K562 (cell line): Measurements from ENCODE around the gene KCNJ5. TPM values are rescaled to one million over a fixed set of nuclear protein-coding genes. Genes with fewer than 3 reads are reported as not detected.

Experiments
- ATAC-seq: fragments of 200-7000 bp; cut with Tn5 transposase; 3 replicates; pipeline ENCODE4 v1.9.1; 2020; ENCODE audit warnings: moderate library complexity
- BruUV-seq: library from RNA; stranded (reverse); fragments of 400-500 nt; replicated peaks from 2 replicates; lab custom pipeline; 2021; lab: Mats Ljungman, UMichigan
- CTCF ChIA-PET: fragments of 300-600 bp; formaldehyde crosslinking; extraction: SDS; loops from one replicate; lab custom pipeline; 2021; ENCODE audit warnings: low intra/inter-chr PET ratio; lab: Yijun Ruan, JAX
- POLR2A ChIA-PET: fragments of 300-600, 350-650 bp; sonication (Branson Sonifier 250); formaldehyde crosslinking; extraction: SDS; loops from one replicate; lab custom pipeline; 2021; ENCODE audit warnings: antibody characterized with exemption, inconsistent platforms; lab: Yijun Ruan, JAX
- DNase-seq, 4 experiments: peaks; one replicate each; pipeline versions ENCODE4 v3.0.0 to v3.0.0-alpha.2; 2011 to 2018; ENCODE audit warnings: low spot score in 3 of 4, mixed read lengths in 3 of 4; ENCODE audit errors: extremely low read depth in 1 of 4
- FAIRE-seq: peaks from 2 replicates; lab custom pipeline; 2011; peaks lifted over from hg19 to GRCh38; lab: Jason Lieb, UNC
- H2AFZ ChIP-seq: 2 replicates; pipeline ENCODE4 v1.6.0; 2011; ENCODE audit warnings: low read depth, low read length, control low read depth, inconsistent platforms
- H3K27ac ChIP-seq: fragments of 200-600 bp; 3 replicates; pipeline ENCODE4 v1.8.0; 2011; ENCODE audit warnings: low read depth, mild to moderate bottlenecking, control low read depth, inconsistent platforms, low read length, moderate library complexity, mixed read lengths; ENCODE audit errors: extremely low read depth
- H3K27me3 ChIP-seq, 2 experiments: fragments of 300-600 bp in 1 of 2; 2 replicates in 1 of 2; 3 replicates in 1 of 2; pipeline versions ENCODE4 v1.6.0 to v1.8.0; 2011; ENCODE audit warnings: inconsistent platforms in 2 of 2, low read length in 2 of 2, mild to moderate bottlenecking in 1 of 2, mixed read lengths in 1 of 2, moderate library complexity in 1 of 2; ENCODE audit not compliant: control insufficient read depth in 2 of 2, insufficient read depth in 2 of 2
- H3K36me3 ChIP-seq: fragments of 300-600 bp; 3 replicates; pipeline ENCODE4 v1.8.0; 2011; ENCODE audit warnings: mild to moderate bottlenecking, low read length, inconsistent platforms; ENCODE audit not compliant: control insufficient read depth, insufficient read depth
- H3K4me1 ChIP-seq, 2 experiments: fragments of 200-600 bp in 1 of 2; replicated peaks in 1 of 2; 2 replicates in 1 of 2; 3 replicates in 1 of 2; pipeline versions ENCODE4 v1.5.1 to v1.8.0; 2011; ENCODE audit warnings: inconsistent platforms in 2 of 2, low read length in 2 of 2, mild to moderate bottlenecking in 1 of 2, mixed read lengths in 1 of 2, moderate library complexity in 1 of 2; ENCODE audit not compliant: control insufficient read depth in 2 of 2, insufficient read depth in 2 of 2
- H3K4me2 ChIP-seq: 2 replicates; pipeline ENCODE4 v1.6.1; 2011; ENCODE audit warnings: low read length, control low read depth, inconsistent platforms, mixed read lengths; ENCODE audit not compliant: insufficient read depth
- H3K4me3 ChIP-seq: fragments of 200-600 bp; sonication (generic), shearing (Covaris generic); 2 replicates; pipeline ENCODE4 v1.5.1; 2016; ENCODE audit warnings: control low read depth, inconsistent platforms
- H3K79me2 ChIP-seq: fragments of 200-600 bp; 3 replicates; pipeline ENCODE4 v1.8.0; 2011; ENCODE audit warnings: low read length, inconsistent platforms; ENCODE audit not compliant: control insufficient read depth, insufficient read depth
- H3K9ac ChIP-seq, 2 experiments: 2 replicates each; pipeline versions ENCODE4 v1.6.0 to v1.6.1; 2011; ENCODE audit warnings: low read depth in 2 of 2, low read length in 2 of 2, control low read depth in 1 of 2, inconsistent platforms in 1 of 2, mild to moderate bottlenecking in 1 of 2, mixed read lengths in 1 of 2; ENCODE audit not compliant: insufficient read depth in 1 of 2
- H3K9me1 ChIP-seq: one replicate; pipeline ENCODE4 v1.6.0; 2011; ENCODE audit warnings: inconsistent platforms, mild to moderate bottlenecking, low read length, moderate library complexity; ENCODE audit not compliant: control insufficient read depth, insufficient read depth
- H3K9me3 ChIP-seq: replicated peaks from 2 replicates; pipeline ENCODE4 v1.5.1; 2011; ENCODE audit warnings: low read depth, low read length, inconsistent platforms; ENCODE audit not compliant: control insufficient read depth, insufficient read depth
- H4K20me1 ChIP-seq: replicated peaks from 2 replicates; pipeline ENCODE4 v1.6.1; 2011; ENCODE audit warnings: low read length, inconsistent platforms, mixed read lengths; ENCODE audit not compliant: control insufficient read depth, insufficient read depth
- CLOCK ChIP-seq: fragments of 250-450 bp; sonication (Bioruptor Pico); IDR thresholded peaks from 2 replicates; pipeline ENCODE4 v1.4.0; 2020; ENCODE audit warnings: mild to moderate bottlenecking, moderate library complexity, borderline replicate concordance
- WGBS: fragments of 100-300 bp; shearing (Covaris generic); methylation state at CpG from one replicate; pipeline ENCODE4 v1.1.6; 2016; ENCODE audit warnings: low coverage, mixed read lengths; ENCODE audit not compliant: insufficient coverage; ENCODE audit errors: missing lambda C conversion rate; 5-methylcytosine and 5-hydroxymethylcytosine counted together
- in situ Hi-C: fragments of 300-500 bp; cut with MboI; formaldehyde crosslinking; loops from 4 replicates; pipeline ENCODE4 v1.15.0; 2018; ENCODE audit warnings: inconsistent platforms, mixed read lengths
- intact Hi-C: fragments of 100-400 bp; cut with micrococcal nuclease; formaldehyde crosslinking; loops from 2 replicates; pipeline ENCODE4 v1.14.2; 2022
- polyA plus RNA-seq, 8 experiments: library from polyadenylated mRNA; depleted of rRNA in 4 of 8; stranded (reverse) in 5 of 8; unstranded in 3 of 8; fragments of >200 nt; fragmentation: Nextera tagmentation in 2 of 8; fragmentation: Illumina TruSeq in 1 of 8; extraction: Ambion mirVana in 2 of 8; extraction: Trizol in 1 of 8; gene quantifications; 2 replicates each; pipeline versions ENCODE4 v1.2.1 to v1.2.3, GENCODE V29; 2011 to 2014; ENCODE audit warnings: inconsistent platforms in 1 of 8, missing spikeins in 1 of 8
- total RNA-seq, 7 experiments: library from RNA; depleted of rRNA in 6 of 7; stranded (reverse); fragments of >200 nt in 6 of 7; fragmentation: Illumina TruSeq in 2 of 7; extraction: Trizol in 2 of 7; gene quantifications; 2 replicates each; pipeline versions ENCODE4 v1.2.1 to v1.2.3, GENCODE V29; 2011 to 2021; ENCODE audit warnings: low replicate concordance in 1 of 7
- TF ChIP-seq, protein P1 (sequence below): sonication (generic); formaldehyde crosslinking; IDR thresholded peaks from 2 replicates; pipeline ENCODE4 v1.8.0; 2022; ENCODE audit warnings: mild to moderate bottlenecking, missing genetic modification reagents, borderline replicate concordance

KCNJ5 gene
- total and polyA plus RNA-seq, 9 of the 15 experiments (the other 6 are each of a cell fraction or from before 2014, with no cell fraction given), result 0.04 TPM; not detected in 8

DNA sequence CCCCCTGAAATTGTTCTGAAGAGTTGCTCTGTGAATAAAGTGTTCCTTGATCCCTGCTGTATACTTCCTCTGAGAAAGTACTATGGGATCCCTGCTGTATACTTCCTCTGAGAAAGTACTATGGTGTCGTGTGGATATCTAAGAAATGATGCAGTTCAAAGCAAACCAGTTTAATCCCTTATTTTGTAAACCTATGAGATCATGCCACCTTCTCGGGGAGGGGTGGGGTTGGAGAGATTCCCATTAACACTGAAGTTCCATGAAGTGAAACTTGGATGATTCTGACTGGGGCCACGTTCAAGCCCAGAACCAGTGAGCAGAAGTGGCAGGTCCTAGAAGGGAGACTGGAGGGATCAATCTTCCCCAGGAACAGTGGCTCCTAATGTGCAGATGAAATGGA lies 64.5 kb downstream of the KCNJ5 start:
- in situ Hi-C loops, result loop anchor here (5.0 kb wide), 1 partner anchor 78 kb away; no protein-coding TSS in a partner anchor

More for the DNA sequence above, 64.5 kb downstream of the KCNJ5 start:
- WGBS, result 0% methylated on average over 3 of the region's 3 CpGs
- Histone ChIP-seq H3K9ac (no peak overlapping the region), H3K9me3 (no peaks in the 10 kb centered on the region), H2AFZ (no peak overlapping the region), H3K79me2 (no peaks in the 10 kb centered on the region), H3K4me3 (no peak overlapping the region), H3K27me3 (peaks cover 0 to 4% of the 10 kb centered on the region in 2 experiments; a peak in 2 of 5 replicates), H3K27ac (no peak overlapping the region), H4K20me1 (no peaks in the 10 kb centered on the region), H3K9me1 (no peaks in the 10 kb centered on the region), H3K36me3 (no peaks in the 10 kb centered on the region), H3K4me2 (no peak overlapping the region), H3K4me1 (no peaks in the 10 kb centered on the region)
- FAIRE-seq, result no peak
- DNase-seq, result no peak
- CTCF ChIA-PET, result interaction anchor here (0.6 to 2.6 kb wide), 2 partner anchors 71 to 565 kb away, joined by 4 to 23 read pairs; no protein-coding TSS in a partner anchor
- intact Hi-C loops, result loop anchor here (1.0 to 10.0 kb wide), 4 partner anchors 71 to 921 kb away; no protein-coding TSS in a partner anchor
- TF ChIP-seq CLOCK (CRISPR knock-in tag), result no peak
- TF ChIP-seq, protein P1, sequence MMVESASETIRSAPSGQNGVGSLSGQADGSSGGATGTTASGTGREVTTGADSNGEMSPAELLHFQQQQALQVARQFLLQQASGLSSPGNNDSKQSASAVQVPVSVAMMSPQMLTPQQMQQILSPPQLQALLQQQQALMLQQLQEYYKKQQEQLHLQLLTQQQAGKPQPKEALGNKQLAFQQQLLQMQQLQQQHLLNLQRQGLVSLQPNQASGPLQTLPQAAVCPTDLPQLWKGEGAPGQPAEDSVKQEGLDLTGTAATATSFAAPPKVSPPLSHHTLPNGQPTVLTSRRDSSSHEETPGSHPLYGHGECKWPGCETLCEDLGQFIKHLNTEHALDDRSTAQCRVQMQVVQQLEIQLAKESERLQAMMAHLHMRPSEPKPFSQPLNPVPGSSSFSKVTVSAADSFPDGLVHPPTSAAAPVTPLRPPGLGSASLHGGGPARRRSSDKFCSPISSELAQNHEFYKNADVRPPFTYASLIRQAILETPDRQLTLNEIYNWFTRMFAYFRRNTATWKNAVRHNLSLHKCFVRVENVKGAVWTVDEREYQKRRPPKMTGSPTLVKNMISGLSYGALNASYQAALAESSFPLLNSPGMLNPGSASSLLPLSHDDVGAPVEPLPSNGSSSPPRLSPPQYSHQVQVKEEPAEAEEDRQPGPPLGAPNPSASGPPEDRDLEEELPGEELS, result no peak
- ATAC-seq, result no peak
- no TSS peak for BruUV-seq
- POLR2A ChIA-PET, result interaction anchor here (0.7 kb wide), 1 partner anchor 17 kb away, joined by 6 read pairs; no protein-coding TSS in a partner anchor
